ENCODE measurements around the gene OR10C1.

OR10C1 gene

GRCh38 chr6:29447670-29448069 is 8.6 kb downstream of the OR10C1 start:
- Histone ChIP-seq H3K9ac (ENCODE audit: low read length) (no peak overlapping the region), H3K4me3 (ENCODE audit: low read depth, low read length, poor library complexity, severe bottlenecking) (no peak overlapping the region), H3K27me3 (ENCODE audit: insufficient read depth, low read length) (0 out of 2 replicates have a peak, but pooled peaks cover 3% of the 10 kb centered on the region), H3K4me2 (ENCODE audit: low read length) (no peak overlapping the region), H3K36me3 (ENCODE audit: insufficient read depth, low read length) (no peaks in the 10 kb centered on the region), H2AFZ (ENCODE audit: low read length) (no peak overlapping the region), H3K9me2 (ENCODE audit: low read depth, low read length) (no peaks in the 10 kb centered on the region), H3K9me3 (ENCODE audit: low read length) (no peaks in the 10 kb centered on the region), H3K27ac (ENCODE audit: low read depth, low read length, poor library complexity, severe bottlenecking) (no peak overlapping the region), H3F3A (ENCODE audit: insufficient read depth, low read length) (no peaks in the 10 kb centered on the region), H4K20me1 (ENCODE audit: insufficient read depth, low read length) (no peaks in the 10 kb centered on the region), H3K4me1 (ENCODE audit: insufficient read depth, low read length, severe bottlenecking) (no peaks in the 10 kb centered on the region), H3K79me2 (ENCODE audit: insufficient read depth, low read length) (no peaks in the 10 kb centered on the region)
- TF ChIP-seq EZH2 (IDR thresholded peaks at IDR 0.05; ENCODE audit: borderline replicate concordance, low read length): no peak
- TF ChIP-seq CTCF (IDR thresholded peaks at IDR 0.05; ENCODE audit: low read length): no peak

GRCh38 chr6:29451471-29452193 is 12.5 kb downstream of the OR10C1 start:
- Histone ChIP-seq H3K27ac (ENCODE audit: low read depth, low read length, poor library complexity, severe bottlenecking) (no peak overlapping the region), H3K4me1 (ENCODE audit: insufficient read depth, low read length, severe bottlenecking) (no peaks in the 10 kb centered on the region), H3K9ac (ENCODE audit: low read length) (no peak overlapping the region), H3K9me2 (ENCODE audit: low read depth, low read length) (no peaks in the 10 kb centered on the region; the same call in 1 of the 2 replicates), H3K27me3 (ENCODE audit: insufficient read depth, low read length) (0 out of 2 replicates have a peak, but pooled peaks cover 3% of the 10 kb centered on the region), H4K20me1 (ENCODE audit: insufficient read depth, low read length) (no peaks in the 10 kb centered on the region), H3K4me2 (ENCODE audit: low read length) (no peak overlapping the region), H3F3A (ENCODE audit: insufficient read depth, low read length) (no peaks in the 10 kb centered on the region), H3K36me3 (ENCODE audit: insufficient read depth, low read length) (no peaks in the 10 kb centered on the region), H3K79me2 (ENCODE audit: insufficient read depth, low read length) (no peaks in the 10 kb centered on the region), H2AFZ (ENCODE audit: low read length) (no peak overlapping the region), H3K9me3 (ENCODE audit: low read length) (no peaks in the 10 kb centered on the region), H3K4me3 (ENCODE audit: low read depth, low read length, poor library complexity, severe bottlenecking) (no peak overlapping the region)
- TF ChIP-seq CTCF (IDR thresholded peaks at IDR 0.05; ENCODE audit: low read length) (no peak), EZH2 (IDR thresholded peaks at IDR 0.05; ENCODE audit: borderline replicate concordance, low read length) (no peak)

- H3K4me3 ChIP-seq (ENCODE audit: low read depth, low read length, poor library complexity, severe bottlenecking): no peak within 1 kb of the TSS
- no peak within 1 kb of the TSS for H2AFZ ChIP-seq (ENCODE audit: low read length)
- no peaks in the 10 kb centered on the region for H3K9me3 ChIP-seq (ENCODE audit: low read length)
- no peak within 1 kb of the TSS for H3K9ac ChIP-seq (ENCODE audit: low read length)
- TF ChIP-seq EZH2 (IDR thresholded peaks at IDR 0.05; ENCODE audit: borderline replicate concordance, low read length) (no peak), CTCF (IDR thresholded peaks at IDR 0.05; ENCODE audit: low read length) (no peak)
- H3K27ac ChIP-seq (ENCODE audit: low read depth, low read length, poor library complexity, severe bottlenecking): no peak within 1 kb of the TSS
- H3K4me1 ChIP-seq (ENCODE audit: insufficient read depth, low read length, severe bottlenecking): no peaks in the 10 kb centered on the region
- no peaks in the 10 kb centered on the region for H3K27me3 ChIP-seq (ENCODE audit: insufficient read depth, low read length)
- no peaks in the 10 kb centered on the region; the same call in 1 of the 2 replicates for H3K9me2 ChIP-seq (ENCODE audit: low read depth, low read length)
- no peaks in the 10 kb centered on the region for H3K36me3 ChIP-seq (ENCODE audit: insufficient read depth, low read length)
- H3K79me2 ChIP-seq (ENCODE audit: insufficient read depth, low read length): no peaks in the 10 kb centered on the region
- no peaks in the 10 kb centered on the region for H4K20me1 ChIP-seq (ENCODE audit: insufficient read depth, low read length)
- no peaks in the 10 kb centered on the region for H3F3A ChIP-seq (ENCODE audit: insufficient read depth, low read length)
- no peak within 1 kb of the TSS for H3K4me2 ChIP-seq (ENCODE audit: low read length)
These were observed 17.9 kb downstream of the OR10C1 start, which contains the start of the genes OR11A1 and OR2H1 for GRCh38 chr6:29456971-29457370. TSS of gene OR11A1 (minus strand) at chr6:29457071. CDS start at chr6:29427641, 29,430 bp downstream. TSS of gene OR2H1 (plus strand) at chr6:29457155. CDS start at chr6:29461770, 4,615 bp downstream.
